GM10847 (cell line): ENCODE data around the gene GORASP1.

Experiments
- POLR2A ChIP-seq: IDR thresholded peaks from 2 replicates; pipeline ENCODE4 v1.6.1; 2011; ENCODE audit not compliant: insufficient read length; ENCODE audit errors: extremely low read depth

The GORASP1 gene

GRCh38 chr3:39118931-39119660 is 11.7 kb upstream of the GORASP1 start:
- TF ChIP-seq POLR2A, result no peak

- no peak for TF ChIP-seq POLR2A
Measured at GRCh38 chr3:39118079-39118478, 10.7 kb upstream of the GORASP1 start.

GRCh38 chr3:39115870-39116269 is 8.4 kb upstream of the GORASP1 start:
- TF ChIP-seq POLR2A, result no peak

GRCh38 chr3:39114456-39114855 is 7.0 kb upstream of the GORASP1 start:
- TF ChIP-seq POLR2A, result no peak

- TF ChIP-seq POLR2A, result no peak
Measured at GRCh38 chr3:39113291-39113690, 5.9 kb upstream of the GORASP1 start.

GRCh38 chr3:39112535-39112934 is 5.1 kb upstream of the GORASP1 start:
- no peak for TF ChIP-seq POLR2A

GRCh38 chr3:39112113-39112512 is 4.7 kb upstream of the GORASP1 start:
- no peak for TF ChIP-seq POLR2A

GRCh38 chr3:39110041-39110639 is 2.7 kb upstream of the GORASP1 start:
- TF ChIP-seq POLR2A, result no peak

- no peak for TF ChIP-seq POLR2A
Measured at GRCh38 chr3:39109086-39109485, 1.7 kb upstream of the GORASP1 start.

- no peak for TF ChIP-seq POLR2A
Measured at GRCh38 chr3:39108200-39108710, 828 bp upstream of the GORASP1 start.

GRCh38 chr3:39106851-39107387 is 508 bp downstream of the GORASP1 start:
- no peak for TF ChIP-seq POLR2A

GRCh38 chr3:39106281-39106811 is 1.1 kb downstream of the GORASP1 start:
- TF ChIP-seq POLR2A, result no peak

GRCh38 chr3:39105687-39106063 is 1.8 kb downstream of the GORASP1 start:
- TF ChIP-seq POLR2A, result no peak

GRCh38 chr3:39104961-39105686 is 2.3 kb downstream of the GORASP1 start:
- TF ChIP-seq POLR2A, result no peak

GRCh38 chr3:39103791-39104552 is 3.5 kb downstream of the GORASP1 start:
- TF ChIP-seq POLR2A, result no peak
